HepG2 (cell line): ENCODE measurements around the gene GPR42.

Source experiments
- ATF3 ChIP-seq: sonication (generic); formaldehyde crosslinking; IDR thresholded peaks from 2 replicates; pipeline ENCODE4 v1.4.0; 2020; ENCODE audit warnings: missing genetic modification reagents
- RFX5 ChIP-seq: IDR thresholded peaks from 2 replicates; pipeline ENCODE4 v1.6.1; 2011; ENCODE audit warnings: low read depth, low read length, improper control_type of control experiment
- SNRNP70 ChIP-seq: fragments of 200-400 bp; formaldehyde crosslinking; IDR thresholded peaks from 2 replicates; pipeline ENCODE4 v1.6.1; 2017; ENCODE audit warnings: mild to moderate bottlenecking, low read depth, low read length, moderate library complexity
- U2AF1 ChIP-seq: fragments of 200-400 bp; formaldehyde crosslinking; optimal IDR thresholded peaks from 2 replicates; pipeline ENCODE3; 2017; ENCODE audit warnings: mild to moderate bottlenecking, low read depth, low read length
- ZNF121 ChIP-seq: sonication (generic); formaldehyde crosslinking; IDR thresholded peaks from 2 replicates; pipeline ENCODE4 v1.5.0; 2020; ENCODE audit warnings: mild to moderate bottlenecking, missing genetic modification reagents
- ZNF24 ChIP-seq: fragments of 450-650 bp; IDR thresholded peaks from 2 replicates; pipeline ENCODE4 v1.6.1; 2017; ENCODE audit warnings: antibody characterized with exemption, mild to moderate bottlenecking

GRCh38 chr19:35334144-35334753 lies 36.6 kb upstream of the GPR42 start:
- no peak for TF ChIP-seq RFX5
- TF ChIP-seq ZNF121 (CRISPR knock-in tag), result no peak
- no peak for TF ChIP-seq SNRNP70
- no peak for TF ChIP-seq ZNF24
- no peak for TF ChIP-seq ATF3 (CRISPR knock-in tag)
- TF ChIP-seq U2AF1, result no peak
